ENCODE results near the gene CD177.
"Not testable (repeated sequence)": the region's sequence is repeated elsewhere in the genome, so short reads cannot be mapped to it uniquely, and the experiment has no call there.

CD177 gene

GRCh38 chr19:43332058-43332922 lies 21.2 kb upstream of the CD177 start:
- DNase-seq (ENCODE audit: low read depth, low spot score): no peak

DNA sequence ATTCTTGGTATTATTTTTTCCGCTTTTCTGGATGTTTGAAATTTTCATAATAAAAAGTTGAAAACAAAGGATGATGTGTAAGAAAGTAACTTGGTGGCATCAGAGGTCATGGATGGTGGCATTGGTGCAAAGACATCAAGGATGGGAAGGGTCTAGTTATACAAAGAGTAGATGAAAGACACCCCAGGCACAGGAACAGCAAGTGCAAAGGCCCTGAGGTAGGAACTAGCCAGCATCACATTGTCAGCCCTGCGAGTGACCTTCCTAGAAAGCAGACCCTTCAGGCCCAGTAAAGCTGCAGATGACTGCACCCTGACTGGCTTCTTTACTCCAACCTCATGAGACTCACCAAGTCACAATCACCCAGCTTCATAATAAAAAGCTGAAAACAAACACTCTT lies 17.0 kb upstream of the CD177 start:
- not testable (repeated sequence) for DNase-seq (ENCODE audit: low read depth, low spot score)

GRCh38 chr19:43337737-43338136 lies 15.7 kb upstream of the CD177 start:
- no peak for DNase-seq (ENCODE audit: low read depth, low spot score)

- DNase-seq (ENCODE audit: low read depth, low spot score): no peak
Measured at GRCh38 chr19:43338530-43338929, 15.0 kb upstream of the CD177 start.

GRCh38 chr19:43339243-43339930 lies 14.1 kb upstream of the CD177 start:
- not testable (repeated sequence) for DNase-seq (ENCODE audit: low read depth, low spot score)

DNA sequence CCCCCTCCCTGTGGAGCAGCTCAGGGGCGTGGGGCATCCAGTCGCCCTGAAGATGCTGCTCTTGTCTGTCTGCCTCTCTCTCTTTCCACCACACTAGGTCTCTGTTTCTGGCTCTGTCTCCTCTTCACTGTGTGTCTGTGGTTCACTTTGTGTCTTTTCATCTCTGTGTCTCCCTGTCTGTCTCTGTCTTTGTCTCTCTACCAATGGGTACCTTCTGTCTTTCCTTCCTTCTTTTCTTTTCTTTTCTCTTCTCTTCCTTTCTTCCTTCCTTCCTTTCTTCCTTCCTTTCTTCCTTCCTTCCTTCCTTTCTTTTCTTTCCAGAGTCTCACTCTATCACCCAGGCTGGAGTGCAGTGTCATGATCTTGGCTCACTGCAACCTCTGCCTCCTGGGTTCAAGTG lies 13.4 kb upstream of the CD177 start:
- DNase-seq (ENCODE audit: low read depth, low spot score): not testable (repeated sequence)

GRCh38 chr19:43341098-43341497 lies 12.4 kb upstream of the CD177 start:
- not testable (repeated sequence) for DNase-seq (ENCODE audit: low read depth, low spot score)

DNA sequence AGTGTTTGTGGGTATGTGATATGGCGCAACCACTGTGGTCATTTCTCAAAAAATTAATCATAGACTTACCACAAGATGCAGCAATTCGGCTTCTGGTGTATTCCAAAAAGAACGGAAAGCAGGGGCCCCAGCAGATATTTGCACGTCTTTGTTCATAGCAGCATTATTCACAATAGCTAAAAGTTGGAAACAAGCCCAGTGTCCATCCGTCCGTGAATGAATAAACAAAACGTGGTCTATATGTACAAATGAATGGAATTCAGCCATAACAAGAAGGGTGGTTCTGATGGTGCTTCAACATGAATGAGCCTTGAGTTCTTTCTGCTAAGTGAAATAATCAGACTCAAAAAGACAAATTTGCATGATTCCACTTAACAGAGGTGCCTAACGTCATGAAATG lies 11.4 kb upstream of the CD177 start:
- not testable (repeated sequence) for DNase-seq (ENCODE audit: low read depth, low spot score)

DNA sequence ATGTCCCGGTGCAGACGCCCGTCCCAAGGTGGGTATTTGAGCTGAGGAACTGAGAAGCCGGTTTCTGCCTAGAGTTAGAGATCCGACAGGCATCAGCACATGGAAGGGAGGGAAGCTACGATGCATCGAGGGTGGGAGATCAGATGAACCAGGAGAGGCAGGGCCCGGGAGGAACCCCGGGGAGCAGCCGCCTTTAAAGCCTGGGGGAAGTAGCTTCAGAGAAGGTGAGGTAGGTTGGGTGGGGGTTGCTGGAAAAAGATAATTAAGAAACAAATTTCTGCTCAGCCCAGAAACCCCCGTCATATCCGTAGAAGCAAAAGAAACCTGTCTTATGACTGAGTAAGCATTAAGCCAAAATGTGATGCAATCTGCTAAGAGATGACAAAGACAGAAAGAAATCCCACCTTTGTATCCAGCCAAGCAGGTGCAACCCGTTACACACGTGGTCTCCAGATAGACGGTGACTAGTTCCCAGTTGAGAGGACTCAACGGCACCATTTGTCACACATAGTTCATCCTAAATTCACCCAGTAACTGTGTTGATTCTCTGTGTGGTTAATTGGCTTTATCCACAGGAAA lies 9.1 kb upstream of the CD177 start:
- not testable (repeated sequence) for DNase-seq (ENCODE audit: low read depth, low spot score)

DNA sequence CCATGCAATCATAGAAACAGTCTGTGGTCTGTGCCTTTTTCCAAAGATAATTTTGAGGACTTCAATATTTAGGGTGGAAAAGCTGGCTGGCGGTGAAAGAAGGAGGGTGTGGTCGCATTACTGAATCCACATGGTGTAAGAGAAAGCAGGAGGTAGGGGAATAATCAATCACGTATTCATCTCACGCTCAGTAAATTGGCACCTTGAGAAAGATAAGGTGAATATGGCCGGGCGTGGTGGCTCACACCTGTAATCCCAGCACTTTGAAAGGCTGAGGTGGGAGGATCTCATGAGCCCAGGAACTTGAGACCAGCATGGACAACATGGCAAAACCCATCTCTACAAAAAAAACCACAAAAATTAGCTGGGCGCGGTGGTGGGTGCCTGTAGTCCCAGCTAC lies 3.7 kb upstream of the CD177 start:
- DNase-seq (ENCODE audit: low read depth, low spot score): not testable (repeated sequence)

DNA sequence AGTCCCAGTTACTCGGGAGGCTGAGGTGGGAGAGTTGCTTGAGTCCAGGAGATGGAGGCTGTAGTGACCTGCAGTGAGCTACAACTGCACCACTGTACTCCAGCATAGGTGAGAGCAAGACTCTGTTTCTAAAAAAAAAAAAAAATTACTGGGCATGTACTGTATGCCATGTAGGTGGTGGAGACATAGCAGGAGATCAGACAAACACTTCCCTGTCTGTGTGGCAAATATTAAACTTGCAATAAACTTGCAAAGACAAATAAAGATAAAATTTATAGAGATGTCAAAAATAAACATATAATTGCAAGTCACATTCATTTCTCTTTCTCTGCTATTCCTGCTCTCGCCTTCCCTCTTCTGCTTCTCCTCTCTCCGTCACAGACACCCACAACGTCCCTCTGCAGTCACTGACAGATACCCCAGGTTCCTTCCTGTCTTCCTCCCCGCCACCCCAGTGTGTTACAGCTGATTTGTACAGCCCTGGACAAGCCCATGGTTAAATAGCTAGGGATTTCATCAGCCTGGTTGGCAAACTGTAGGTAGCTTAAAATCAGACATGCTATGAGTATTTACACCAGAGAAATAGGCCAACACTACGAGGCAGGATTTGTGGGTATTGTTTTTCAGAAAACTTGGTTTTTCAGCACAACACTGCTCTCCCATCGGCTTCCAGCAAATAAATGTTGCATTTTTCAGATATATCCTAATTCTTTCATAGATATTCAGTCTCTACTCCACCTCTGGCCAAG lies 1.3 kb upstream of the CD177 start:
- no peak for DNase-seq (ENCODE audit: low read depth, low spot score)

DNA sequence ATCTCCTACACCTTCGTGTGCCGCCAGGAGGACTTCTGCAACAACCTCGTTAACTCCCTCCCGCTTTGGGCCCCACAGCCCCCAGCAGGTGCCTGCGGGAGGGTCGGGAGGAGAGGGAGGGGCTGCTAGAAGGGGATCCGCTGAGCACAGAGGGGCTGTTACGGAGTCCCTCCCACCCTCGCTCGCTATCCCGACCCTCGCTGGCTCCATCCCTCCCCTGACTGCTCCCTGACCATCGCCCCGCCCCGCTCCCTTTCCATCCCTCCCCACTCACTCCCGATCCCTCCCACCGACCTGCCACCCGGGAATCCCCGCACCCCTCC lies 780 bp downstream of the CD177 start:
- peak; percentile 49 for DNase-seq (ENCODE audit: low read depth, low spot score)

DNA sequence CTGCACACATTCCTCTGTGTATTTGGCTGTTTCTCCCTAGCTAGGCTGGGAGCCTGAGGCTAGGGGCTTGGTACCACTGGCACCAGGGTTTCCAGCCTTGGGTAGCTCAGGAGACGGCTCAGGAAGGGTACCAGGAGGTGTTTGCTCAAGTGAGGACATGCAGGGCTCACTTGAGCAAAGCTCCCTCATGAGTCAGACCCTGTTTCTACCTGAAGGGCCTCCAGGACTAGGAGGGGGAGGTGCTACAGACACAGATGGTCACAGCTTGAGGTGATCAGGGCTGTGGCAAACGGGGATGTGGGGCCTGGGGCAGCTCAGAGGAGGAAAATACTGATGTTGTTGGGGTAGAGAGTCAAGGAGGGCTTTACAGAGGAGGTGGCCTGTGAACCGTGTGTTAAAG lies 3.3 kb downstream of the CD177 start:
- DNase-seq (ENCODE audit: low read depth, low spot score): not testable (repeated sequence)

DNA sequence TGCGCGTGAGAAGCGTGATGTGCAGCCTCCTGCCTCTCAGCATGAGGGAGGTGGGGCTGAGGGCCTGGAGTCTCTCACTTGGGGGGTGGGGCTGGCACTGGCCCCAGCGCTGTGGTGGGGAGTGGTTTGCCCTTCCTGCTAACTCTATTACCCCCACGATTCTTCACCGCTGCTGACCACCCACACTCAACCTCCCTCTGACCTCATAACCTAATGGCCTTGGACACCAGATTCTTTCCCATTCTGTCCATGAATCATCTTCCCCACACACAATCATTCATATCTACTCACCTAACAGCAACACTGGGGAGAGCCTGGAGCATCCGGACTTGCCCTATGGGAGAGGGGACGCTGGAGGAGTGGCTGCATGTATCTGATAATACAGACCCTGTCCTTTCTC lies 8.7 kb downstream of the CD177 start:
- DNase-seq (ENCODE audit: low read depth, low spot score): no peak

GRCh38 chr19:43362745-43363144 lies 9.3 kb downstream of the CD177 start:
- DNase-seq (ENCODE audit: low read depth, low spot score): no peak

- not testable (repeated sequence) for DNase-seq (ENCODE audit: low read depth, low spot score)
Measured at GRCh38 chr19:43365677-43366076, 12.2 kb downstream of the CD177 start.

DNA sequence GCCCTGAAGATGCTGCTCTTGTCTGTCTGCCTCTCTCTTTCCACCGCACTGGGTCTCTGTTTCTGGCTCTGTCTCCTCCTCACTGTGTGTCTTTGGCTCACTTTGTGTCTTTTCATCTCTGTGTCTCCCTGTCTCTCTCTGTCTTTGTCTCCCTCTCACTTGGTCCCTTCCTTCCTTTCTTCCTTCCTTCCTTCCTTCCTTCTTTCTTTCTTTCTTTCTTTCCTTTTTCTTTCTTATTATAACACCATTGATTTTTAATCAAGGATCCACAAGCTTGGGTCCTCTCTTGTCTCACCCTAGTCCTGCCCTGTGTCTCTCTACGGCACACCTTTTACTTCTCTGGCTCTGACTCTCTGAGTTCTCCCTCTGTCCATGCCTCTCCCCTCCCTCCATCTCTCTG lies 14.3 kb downstream of the CD177 start:
- DNase-seq (ENCODE audit: low read depth, low spot score): no peak

DNA sequence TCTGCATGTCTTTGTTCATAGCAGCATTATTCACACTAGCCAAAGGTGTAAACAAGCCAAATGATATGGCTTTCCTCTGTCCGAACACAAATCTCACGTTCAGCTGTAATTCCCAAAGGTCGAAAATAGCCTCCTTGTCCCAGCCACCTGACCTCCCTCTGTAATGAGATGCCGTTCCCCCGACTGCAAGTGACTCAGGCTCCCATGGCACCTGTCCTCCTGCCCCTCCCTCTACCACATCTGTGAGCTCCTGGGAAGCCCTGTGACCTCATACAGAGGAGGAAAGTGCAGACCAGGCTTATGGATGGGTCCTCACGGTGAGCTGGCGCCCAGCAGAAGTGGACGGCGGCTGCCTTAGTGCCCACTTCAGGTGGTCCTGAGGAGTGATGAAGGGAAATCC lies 15.4 kb downstream of the CD177 start:
- DNase-seq (ENCODE audit: low read depth, low spot score): not testable (repeated sequence)

DNA sequence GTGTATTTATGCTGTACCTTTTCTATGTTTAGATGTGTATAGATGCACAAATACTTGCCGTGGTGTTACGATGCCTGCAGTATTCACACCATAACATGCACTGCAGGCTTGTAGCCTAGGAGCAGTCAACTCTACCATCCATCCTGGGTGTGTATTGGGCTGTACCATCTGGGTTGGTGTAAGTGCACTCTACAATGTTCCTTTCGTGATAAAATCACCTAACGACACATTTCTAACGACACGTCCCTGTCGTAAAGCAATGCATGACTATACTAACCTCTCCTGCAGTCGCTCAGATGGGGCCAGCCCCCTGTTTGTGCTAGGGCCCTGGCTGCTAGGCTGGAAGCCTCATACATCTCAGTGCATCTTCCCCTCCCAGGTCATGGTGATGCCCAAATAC lies 18.4 kb downstream of the CD177 start:
- DNase-seq (ENCODE audit: low read depth, low spot score): no peak

DNA sequence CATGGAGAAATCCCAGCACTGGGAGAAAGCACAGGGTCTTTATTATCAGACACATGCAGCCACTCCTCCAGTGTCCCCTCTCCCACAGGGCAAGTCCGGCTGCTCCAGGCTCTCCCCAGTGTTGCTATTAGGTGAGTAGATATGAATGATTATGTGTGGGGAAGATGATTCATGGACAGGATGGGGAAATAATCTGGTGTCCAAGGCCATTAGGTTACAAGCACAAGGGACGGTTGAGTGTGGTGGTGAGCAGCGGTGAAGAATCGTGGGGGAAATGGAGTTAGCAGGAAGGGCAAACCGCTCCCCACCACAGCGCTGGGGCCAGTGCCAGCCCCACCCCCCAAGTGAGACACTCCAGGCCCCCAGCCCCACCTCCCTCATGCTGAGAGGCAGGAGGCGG lies 19.0 kb downstream of the CD177 start:
- DNase-seq (ENCODE audit: low read depth, low spot score): no peak

DNA sequence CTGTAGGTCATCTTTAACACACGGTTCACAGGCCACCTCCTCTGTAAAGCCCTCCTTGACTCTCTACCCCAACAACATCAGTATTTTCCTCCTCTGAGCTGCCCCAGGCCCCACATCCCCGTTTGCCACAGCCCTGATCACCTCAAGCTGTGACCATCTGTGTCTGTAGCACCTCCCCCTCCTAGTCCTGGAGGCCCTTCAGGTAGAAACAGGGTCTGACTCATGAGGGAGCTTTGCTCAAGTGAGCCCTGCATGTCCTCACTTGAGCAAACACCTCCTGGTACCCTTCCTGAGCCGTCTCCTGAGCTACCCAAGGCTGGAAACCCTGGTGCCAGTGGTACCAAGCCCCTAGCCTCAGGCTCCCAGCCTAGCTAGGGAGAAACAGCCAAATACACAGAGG lies 24.1 kb downstream of the CD177 start:
- DNase-seq (ENCODE audit: low read depth, low spot score): not testable (repeated sequence)

DNA sequence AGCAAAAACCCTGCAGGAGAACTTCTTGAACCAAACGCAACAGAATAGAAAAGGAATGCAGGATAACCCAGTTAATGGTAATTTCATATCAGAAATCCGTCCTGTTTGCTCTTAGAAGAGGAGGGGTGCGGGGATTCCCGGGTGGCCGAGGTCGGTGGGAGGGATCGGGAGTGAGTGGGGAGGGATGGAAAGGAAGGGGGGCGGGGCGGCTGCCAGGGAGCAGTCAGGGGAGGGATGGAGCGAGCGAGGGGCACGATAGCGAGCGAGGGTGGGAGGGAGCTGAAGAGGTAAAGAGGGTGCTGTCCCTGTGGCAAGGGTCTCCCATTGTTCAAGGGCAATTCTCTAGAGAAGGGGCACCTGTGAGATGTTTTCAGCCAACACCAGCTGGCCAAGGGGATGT lies 26.5 kb downstream of the CD177 start:
- DNase-seq (ENCODE audit: low read depth, low spot score): no peak

All from ELF-1 (cell line).